Measurements from ENCODE around the gene MPO. TPM values are rescaled to one million over a fixed set of nuclear protein-coding genes. Genes with fewer than 3 reads are reported as not detected.

The MPO gene
- total and polyA plus RNA-seq, 2 of the 8 experiments (the other 6 are each of a cell fraction or from before 2014, with no cell fraction given): 0.06 to 0.74 TPM

DNA sequence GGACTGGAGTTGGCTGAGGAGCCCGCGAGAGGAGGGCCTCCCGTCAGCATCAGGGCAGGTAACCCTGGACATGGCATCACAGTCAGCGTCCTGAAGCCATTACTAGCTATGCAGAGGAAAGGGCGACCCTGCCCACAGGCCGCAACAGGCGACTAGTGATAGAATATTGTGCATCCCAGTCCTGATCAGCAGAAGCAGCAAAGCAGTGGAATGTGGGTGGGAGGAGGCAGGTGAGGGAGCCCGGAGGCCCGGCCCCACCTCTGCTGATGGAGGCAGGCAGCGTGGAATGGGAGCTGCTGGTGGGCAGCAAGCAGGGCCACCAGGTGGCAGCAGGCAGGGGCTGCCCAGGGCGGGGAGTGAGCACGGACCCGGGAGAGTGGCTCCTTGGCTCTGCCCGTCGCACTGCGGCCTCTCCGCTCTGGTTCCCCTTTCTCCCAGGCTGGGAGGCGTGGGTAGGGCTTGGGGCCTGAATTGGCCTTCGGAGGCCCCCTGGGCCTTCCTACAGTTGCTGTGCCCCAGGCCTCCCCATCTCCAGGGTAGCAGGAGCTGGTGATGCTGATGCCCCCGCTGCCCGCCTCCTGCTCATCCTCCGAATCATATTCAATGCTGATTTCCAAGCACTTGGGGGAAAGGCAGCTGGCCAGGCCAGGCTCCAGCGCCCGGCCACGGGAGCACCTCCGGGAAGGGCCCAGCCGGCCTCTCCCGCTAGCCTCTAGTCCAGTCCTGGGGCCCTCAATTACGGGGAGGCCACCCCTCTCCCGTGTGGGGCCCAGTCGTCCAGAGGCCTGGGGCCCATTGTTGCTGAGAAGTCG lies 27.6 kb upstream of the MPO start:
- H2BK120ac ChIP-seq (replicated peaks; ENCODE audit: low read depth, low read length): no peak overlapping the region
- H4K20me1 ChIP-seq (replicated peaks in 1 of 2; ENCODE audit: control insufficient read depth in 1 of 2, insufficient read depth in 2 of 2, low read length in 2 of 2): no peaks in the 10 kb centered on the region
- H3K56ac ChIP-seq (replicated peaks; ENCODE audit: insufficient read length, low read depth, low read length): no peak overlapping the region
- H3K4ac ChIP-seq (replicated peaks; ENCODE audit: insufficient read length, low read depth, low read length): no peak overlapping the region
- H3K79me1 ChIP-seq (ENCODE audit: low read depth, low read length): no peaks in the 10 kb centered on the region
- no peak overlapping the region for H3K23ac ChIP-seq (ENCODE audit: insufficient read length)
- H2BK20ac ChIP-seq (ENCODE audit: low read length): no peak overlapping the region
- H2AFZ ChIP-seq (ENCODE audit: low read length): no peak overlapping the region
- no peak overlapping the region for H4K91ac ChIP-seq (replicated peaks; ENCODE audit: insufficient read length, low read length)
- H3K23me2 ChIP-seq (ENCODE audit: low read depth, low read length): no peaks in the 10 kb centered on the region
- peak overlapping the region; percentile 99; the same call in 1 of the 2 replicates for H2BK15ac ChIP-seq (ENCODE audit: low read length)
- no peaks in the 10 kb centered on the region for H3K36me3 ChIP-seq (ENCODE audit: control insufficient read depth in 2 of 4, insufficient read depth in 4 of 4, low read length in 3 of 4)
- ChIA-PET POLR2A (ENCODE audit: partially characterized antibody) (interaction anchor here (0.5 to 2.7 kb wide), 5 partner anchors 8 to 44 kb away, joined by 3 to 11 read pairs (median 6); partner anchors contain the start of gene SUPT4H1), CTCF (ENCODE audit: partially characterized antibody) (interaction anchor here (0.6 to 21.9 kb wide), 28 partner anchors 9 to 888 kb away, joined by 3 to 384 read pairs (median 4); partner anchors contain the start of genes MPO and RNF43)
- H3K9me3 ChIP-seq (ENCODE audit: insufficient read depth in 2 of 2, low read depth in 1 of 2, low read length in 1 of 2): no peaks in the 10 kb centered on the region
- H3K18ac ChIP-seq (ENCODE audit: extremely low read depth, low read length): no peak overlapping the region; the same call in 1 of the 2 replicates
- no peak overlapping the region for H4K5ac ChIP-seq (ENCODE audit: insufficient read length, low read depth, low read length)
- H2AK5ac ChIP-seq (ENCODE audit: low read depth, low read length): no peak overlapping the region
- H3K4me2 ChIP-seq (ENCODE audit: insufficient read depth in 1 of 2, low read depth in 2 of 2, low read length in 2 of 2): no peak overlapping the region
- no peaks in the 10 kb centered on the region for H3K79me2 ChIP-seq (ENCODE audit: control insufficient read depth in 1 of 2, insufficient read depth in 2 of 2, low read length in 2 of 2)
- peaks cover 0 to 11% (median 7%) of the 10 kb centered on the region in 4 experiments; a peak in 4 of 7 replicates for H3K4me1 ChIP-seq (replicated peaks in 1 of 4; ENCODE audit: control insufficient read depth in 3 of 4, insufficient read depth in 4 of 4, low read length in 3 of 4)
- FAIRE-seq (no peak), DNase-seq (ENCODE audit: low read depth in 1 of 2, low spot score in 2 of 2) (peak in 1 of 2 experiments; percentile 86)
- peak overlapping the region; percentile 63; the same call in 1 of the 2 replicates for H4K8ac ChIP-seq (ENCODE audit: extremely low read depth, insufficient read depth, low read length)
- H3K27me3 ChIP-seq (replicated peaks in 1 of 4; ENCODE audit: control insufficient read depth in 3 of 4, extremely low read depth in 1 of 4, insufficient read depth in 3 of 4, low read length in 3 of 4): no peaks in the 10 kb centered on the region
- H3K14ac ChIP-seq (ENCODE audit: insufficient read length): no peak overlapping the region
- H3K27ac ChIP-seq (ENCODE audit: low read depth, low read length): no peak overlapping the region
- H2BK5ac ChIP-seq (ENCODE audit: low read depth, low read length): no peak overlapping the region
- WGBS, 2 experiments (ENCODE audit: extremely low coverage in 1 of 2, insufficient coverage in 1 of 2, insufficient read length in 1 of 2, insufficient replicate concordance in 2 of 2, low coverage in 1 of 2, low lambda C conversion rate in 2 of 2, missing lambda C conversion rate in 1 of 2): 67% methylated on average over 26 of the region's 32 CpGs; no CpG with 5 or more reads in 1 of the 2 experiments
- H2BK12ac ChIP-seq (ENCODE audit: low read depth, low read length): no peak overlapping the region; the same call in 1 of the 2 replicates
- H3K9ac ChIP-seq (replicated peaks in 1 of 4; ENCODE audit: extremely low read depth in 1 of 4, low read depth in 3 of 4, low read length in 3 of 4): no peak overlapping the region
- H3K4me3 ChIP-seq (ENCODE audit: extremely low read depth in 1 of 4, insufficient read depth in 2 of 4, low read depth in 3 of 4, low read length in 4 of 4): no peak overlapping the region
- TF ChIP-seq RXRA (IDR thresholded peaks at IDR 0.05; ENCODE audit: insufficient read depth, low read depth, low read length): no peak
- TF ChIP-seq SP4 (IDR thresholded peaks at IDR 0.05; ENCODE audit: low read length): no peak
- no peak for TF ChIP-seq KDM5A (IDR thresholded peaks at IDR 0.05; ENCODE audit: low read length)
- no peak for TF ChIP-seq JUN (IDR thresholded peaks at IDR 0.05; ENCODE audit: low read depth, low read length)
- TF ChIP-seq JUND (IDR thresholded peaks at IDR 0.05; ENCODE audit: low read length): no peak
- no peak for TF ChIP-seq POLR2A (IDR thresholded peaks at IDR 0.05; ENCODE audit: control extremely low read depth in 1 of 2, low read depth in 2 of 2, low read length in 2 of 2)
- TF ChIP-seq, protein P1, sequence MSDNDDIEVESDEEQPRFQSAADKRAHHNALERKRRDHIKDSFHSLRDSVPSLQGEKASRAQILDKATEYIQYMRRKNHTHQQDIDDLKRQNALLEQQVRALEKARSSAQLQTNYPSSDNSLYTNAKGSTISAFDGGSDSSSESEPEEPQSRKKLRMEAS (IDR thresholded peaks at IDR 0.05): peak; percentile 64; the same call in 1 of the 2 replicates
- TF ChIP-seq USF2 (IDR thresholded peaks at IDR 0.05; ENCODE audit: low read length): no peak
- TF ChIP-seq SRF (IDR thresholded peaks at IDR 0.05; ENCODE audit: low read depth, low read length): no peak
- no peak for TF ChIP-seq KDM4A (IDR thresholded peaks at IDR 0.05; ENCODE audit: low read depth, low read length, severe bottlenecking)
- TF ChIP-seq NANOG (IDR thresholded peaks at IDR 0.05; ENCODE audit: insufficient read depth, low read depth, low read length, poor library complexity, severe bottlenecking): no peak
